Middle frontal gyrus (tissue), 1 donor: ENCODE data around the gene SNX9.
"Not testable (repeated sequence)": the region's sequence is repeated elsewhere in the genome, so short reads cannot be mapped to it uniquely, and the experiment has no call there.

Source experiments
- DNase-seq: peaks from one replicate; pipeline ENCODE4 v3.0.0-alpha.2; 2015; ENCODE audit warnings: low spot score; ENCODE audit errors: extremely low spot score

Gene SNX9

GRCh38 chr6:157884756-157885155, 61.7 kb downstream of the SNX9 start:
- no peak for DNase-seq

DNA sequence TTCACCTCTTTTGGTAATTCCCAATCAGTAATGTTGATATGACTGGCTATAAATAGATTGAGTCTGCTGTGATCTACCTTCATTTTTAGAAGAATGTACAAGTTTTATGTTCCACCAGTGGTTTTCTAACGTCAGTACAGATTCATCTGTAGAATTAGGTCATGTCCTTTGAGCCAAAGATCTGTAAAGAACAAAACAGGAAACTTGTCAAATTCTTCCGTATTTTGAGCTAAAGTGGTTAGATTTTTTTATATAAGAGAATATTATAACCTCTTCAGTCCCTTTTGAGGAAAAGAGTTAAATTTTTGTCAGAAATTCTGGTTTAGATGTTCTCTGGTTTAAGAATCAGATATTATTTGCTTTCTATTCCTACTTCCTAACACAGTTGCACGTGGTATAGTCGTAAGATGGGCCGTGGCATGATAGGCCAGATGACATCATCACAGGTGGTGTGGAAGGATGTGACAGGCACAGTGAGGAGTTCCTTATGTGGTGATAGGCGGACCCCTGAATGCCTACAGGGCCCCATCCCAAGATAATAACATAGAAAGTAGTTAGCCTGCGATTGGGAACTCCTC, 62.3 kb downstream of the SNX9 start:
- DNase-seq, result no peak

- no peak for DNase-seq
These were observed 62.8 kb downstream of the SNX9 start for GRCh38 chr6:157885876-157886275.

- DNase-seq, result no peak
These were observed 64.8 kb downstream of the SNX9 start for GRCh38 chr6:157887892-157888291.

GRCh38 chr6:157891544-157892362, 68.7 kb downstream of the SNX9 start:
- no peak for DNase-seq

DNA sequence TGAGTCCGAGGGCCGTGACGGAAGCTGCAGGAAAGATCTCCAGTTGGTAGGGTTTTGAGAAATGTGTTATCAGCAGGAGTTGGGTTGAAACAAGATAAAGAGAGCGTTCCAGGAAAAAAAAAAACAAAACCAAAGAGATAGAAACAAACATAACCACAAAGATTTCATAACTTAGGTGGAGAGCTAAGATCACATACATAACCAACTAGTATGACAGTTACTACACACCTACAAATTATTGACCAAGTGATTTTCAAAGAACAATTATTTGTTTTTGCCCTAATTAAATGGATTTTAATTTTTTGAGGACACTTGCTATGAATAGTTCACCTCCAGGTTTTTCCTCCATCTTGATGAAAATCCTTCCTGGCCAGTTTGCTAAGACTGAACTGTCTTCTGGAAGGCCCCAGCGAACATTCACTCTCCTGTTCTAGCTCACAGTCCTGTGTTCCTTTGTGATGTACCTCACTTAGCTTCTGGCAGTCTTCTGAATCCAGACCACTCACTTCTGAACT, 69.4 kb downstream of the SNX9 start:
- no peak for DNase-seq

- no peak for DNase-seq
These were observed 70.2 kb downstream of the SNX9 start for GRCh38 chr6:157893238-157893637.

- no peak for DNase-seq
These were observed 72.5 kb downstream of the SNX9 start for GRCh38 chr6:157895585-157895984.

DNA sequence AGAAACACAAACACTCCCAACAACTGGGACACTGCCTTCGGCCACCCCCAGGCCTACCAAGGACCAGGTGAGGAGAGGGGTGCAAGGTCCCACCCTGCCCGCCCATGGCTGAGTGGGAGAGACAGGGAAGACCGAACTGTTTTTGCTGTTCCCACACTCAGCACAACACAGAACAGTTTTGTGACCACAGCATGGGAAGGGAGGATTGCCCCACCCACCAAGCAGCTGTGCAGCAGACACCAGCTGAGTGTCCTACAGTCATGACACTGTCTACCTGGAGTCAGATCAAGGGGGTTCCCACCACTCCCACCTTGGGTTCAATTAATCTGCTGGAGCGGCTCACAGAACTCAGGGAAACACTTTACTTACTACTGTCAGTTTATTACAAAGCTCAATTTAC, 73.9 kb downstream of the SNX9 start:
- no peak for DNase-seq

DNA sequence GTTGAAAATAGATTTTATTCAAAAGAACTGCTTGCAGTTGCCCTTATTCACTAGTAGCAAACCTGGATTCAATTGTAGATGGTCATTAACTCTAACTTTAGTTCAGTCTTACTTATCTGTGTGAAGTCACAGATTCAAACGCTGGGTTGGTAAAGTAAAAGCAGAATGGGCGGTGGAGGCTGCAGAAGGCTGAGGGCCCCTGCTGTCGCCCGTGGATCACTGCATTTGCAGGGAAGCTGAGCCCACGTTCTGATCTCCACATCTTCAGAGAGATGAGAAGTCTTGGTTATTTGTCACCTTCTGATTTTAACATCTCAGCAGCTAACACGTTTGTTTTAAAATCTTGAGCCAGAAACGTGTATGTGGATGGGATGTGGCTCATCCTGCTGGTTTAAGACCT, 75.1 kb downstream of the SNX9 start:
- peak; percentile 18 for DNase-seq

DNA sequence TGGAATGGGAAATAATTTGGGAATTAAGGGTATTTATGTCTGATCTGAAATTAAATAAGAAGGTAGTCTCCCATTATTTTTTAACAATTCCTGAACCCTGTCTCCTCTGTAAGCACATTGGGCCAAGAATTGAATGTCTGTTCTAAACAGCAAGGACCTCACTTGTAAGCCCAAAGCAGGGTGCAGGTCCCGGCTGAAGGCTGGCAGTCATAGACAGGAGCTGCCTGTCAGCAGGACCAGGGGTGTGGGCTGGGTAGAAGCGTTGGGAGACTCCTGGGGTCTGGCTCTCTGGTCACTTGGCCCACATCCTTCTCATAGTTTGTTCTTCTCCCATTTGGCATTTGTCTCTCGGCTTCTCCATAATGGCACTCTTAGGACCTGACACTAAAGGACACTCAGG, 75.6 kb downstream of the SNX9 start:
- no peak for DNase-seq

GRCh38 chr6:157900262-157900661, 77.2 kb downstream of the SNX9 start:
- DNase-seq, result not testable (repeated sequence)

GRCh38 chr6:157900751-157901150, 77.7 kb downstream of the SNX9 start:
- DNase-seq, result not testable (repeated sequence)

GRCh38 chr6:157904999-157905398, 82.0 kb downstream of the SNX9 start:
- DNase-seq, result no peak

DNA sequence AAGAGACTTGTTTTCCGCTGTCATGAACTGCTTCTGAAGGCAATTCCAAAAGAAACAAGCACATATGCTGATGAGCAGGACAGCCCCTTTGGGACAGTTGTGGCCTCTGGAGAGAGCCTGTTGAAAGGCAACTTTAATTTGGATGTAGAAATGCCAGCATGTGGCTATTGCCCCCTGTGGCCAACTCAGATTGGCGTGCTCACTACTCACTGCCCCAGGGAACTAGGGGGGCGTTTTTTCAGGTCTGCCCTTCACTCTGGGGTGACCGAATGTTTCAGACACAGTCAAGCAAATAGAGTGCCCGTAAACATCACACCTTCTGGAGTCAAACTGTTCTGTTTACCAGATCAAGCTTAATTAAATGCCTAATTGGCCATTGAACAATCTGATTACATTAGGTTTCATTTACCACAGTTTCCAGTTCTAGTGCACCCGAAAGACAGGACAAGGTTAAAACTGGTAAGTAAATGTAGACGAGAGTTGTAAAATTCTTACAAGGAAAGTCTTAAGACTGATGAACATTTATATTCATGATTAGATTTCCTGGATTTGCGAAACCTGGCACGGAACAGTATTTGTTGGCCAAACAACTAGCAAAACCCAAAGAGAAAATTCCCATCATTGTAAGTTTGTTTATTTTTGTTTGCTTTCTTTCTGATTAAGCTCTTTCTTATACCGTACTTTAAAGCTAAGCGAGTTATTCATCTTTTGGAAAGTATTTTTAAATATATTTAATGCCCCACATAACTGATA, 82.7 kb downstream of the SNX9 start:
- no peak for DNase-seq

DNA sequence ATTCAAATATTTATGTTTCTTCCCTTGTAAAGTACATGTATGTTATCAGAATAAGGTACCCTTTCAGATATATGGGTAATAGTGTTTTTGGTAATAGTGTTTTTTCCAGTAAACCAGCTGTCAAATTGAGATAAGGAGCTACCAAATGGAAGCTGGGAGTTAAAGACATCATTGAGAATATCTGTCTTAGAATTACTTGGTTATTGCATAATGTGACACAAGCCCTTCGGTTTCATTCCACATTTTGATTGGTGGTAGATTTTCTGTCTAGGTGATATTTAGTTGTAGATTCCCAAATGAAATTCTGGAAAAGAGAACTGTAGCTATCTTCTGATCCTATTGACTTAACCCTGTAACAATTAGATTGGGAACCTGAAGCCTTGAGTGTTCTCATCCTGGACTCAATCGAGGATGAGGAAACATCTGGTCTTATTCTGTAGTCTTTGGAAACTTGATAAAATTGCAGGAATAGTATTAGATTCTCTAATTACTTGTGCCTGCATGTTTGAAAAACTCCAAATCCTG, 83.6 kb downstream of the SNX9 start:
- no peak for DNase-seq

DNA sequence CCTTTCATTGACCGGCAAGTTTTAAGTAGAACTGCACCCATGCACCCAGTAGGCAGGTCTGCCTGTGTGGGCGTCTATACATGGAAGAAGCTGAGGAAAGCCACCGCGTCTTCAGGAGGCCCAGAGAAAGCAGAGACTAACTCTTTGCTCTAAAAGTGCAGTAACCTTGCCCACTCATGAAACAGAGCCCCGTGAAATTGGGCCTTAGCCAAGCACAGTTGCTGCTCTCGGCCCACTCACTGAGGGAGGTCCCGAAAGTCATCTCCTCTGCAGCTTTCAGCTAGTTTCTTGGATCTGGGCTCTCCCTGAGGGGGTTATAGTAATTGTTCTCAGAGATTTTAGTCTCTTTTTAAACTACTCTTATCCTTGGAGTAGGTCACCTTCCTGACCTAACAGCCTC, 84.6 kb downstream of the SNX9 start:
- no peak for DNase-seq

DNA sequence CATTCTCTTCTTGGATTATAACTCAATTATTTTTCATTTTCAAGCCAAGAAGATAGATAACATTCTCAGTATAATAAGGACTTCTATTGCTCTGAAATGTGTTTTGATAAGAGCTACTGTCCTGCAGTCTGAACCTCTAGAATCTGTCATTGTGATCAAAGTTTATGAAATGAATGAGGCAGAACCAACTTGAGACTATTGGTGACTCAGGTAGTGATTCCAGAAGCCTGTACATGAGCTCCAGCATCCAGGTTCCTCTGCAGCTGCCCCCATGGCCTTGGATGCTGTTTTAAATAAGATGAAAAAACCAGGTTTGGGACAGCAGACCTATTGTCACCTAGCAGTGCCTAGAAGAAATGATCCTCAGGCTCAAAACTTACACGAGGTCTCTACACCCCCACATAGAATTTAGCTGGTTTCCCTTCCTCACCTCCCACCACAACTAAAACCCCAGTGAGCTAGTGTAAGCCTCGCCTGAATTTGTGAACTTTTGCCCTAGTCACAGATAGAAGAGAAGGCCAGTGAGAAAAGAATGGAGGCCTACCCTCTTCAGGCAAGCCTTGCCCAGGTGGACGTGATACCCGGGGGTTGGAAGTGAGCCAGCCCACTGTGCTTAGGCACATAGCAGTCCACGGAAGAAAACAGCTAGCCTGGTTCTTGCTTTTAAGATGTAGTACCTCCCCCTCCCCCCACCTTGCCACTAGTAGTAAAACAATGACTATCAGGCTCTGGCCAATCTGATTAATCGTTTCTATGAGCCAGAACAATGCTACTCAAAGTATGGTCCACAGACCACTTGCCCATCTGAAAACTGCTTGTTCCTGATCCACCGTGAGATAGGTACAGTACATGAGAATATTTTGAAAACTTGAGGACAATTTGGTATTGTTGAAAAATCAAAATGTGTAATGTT, 85.6 kb downstream of the SNX9 start:
- DNase-seq, result no peak

DNA sequence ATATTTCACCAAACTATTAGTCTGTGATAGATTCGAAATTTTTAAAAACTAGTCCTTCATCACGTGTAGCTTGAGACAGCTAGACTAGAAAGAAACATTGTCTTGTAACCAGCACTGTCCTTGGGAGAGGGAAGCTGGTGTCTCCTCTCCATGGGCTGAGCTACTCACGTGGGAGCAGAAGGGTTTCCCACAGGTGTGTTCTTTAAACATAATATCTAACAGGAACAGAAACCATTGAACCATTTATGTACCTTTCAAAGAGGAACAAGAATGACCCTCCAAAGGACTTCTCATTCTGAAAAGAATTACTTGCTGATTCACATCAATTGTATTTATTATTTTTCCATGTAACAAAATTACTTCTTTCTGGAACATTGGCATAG, 86.2 kb downstream of the SNX9 start:
- DNase-seq, result no peak

DNA sequence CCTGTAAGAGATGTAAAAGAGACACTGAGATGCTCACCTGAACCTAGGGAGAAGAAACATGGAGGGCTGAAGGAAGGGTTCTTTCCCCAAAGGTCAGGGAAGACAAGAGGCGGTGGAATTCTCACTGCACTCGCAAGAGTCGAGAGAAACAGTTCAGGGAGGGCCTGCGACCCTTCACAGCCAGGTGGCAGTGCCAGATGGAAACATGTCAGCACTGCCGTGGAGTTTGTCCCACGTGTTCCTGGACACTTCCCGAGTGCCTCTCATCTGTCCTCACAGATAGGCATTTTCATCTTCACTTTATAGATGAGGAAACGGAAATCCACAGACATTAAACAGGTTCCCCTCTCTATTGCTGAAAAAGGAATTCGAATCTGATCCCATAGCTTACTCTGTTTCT, 88.2 kb downstream of the SNX9 start:
- DNase-seq, result no peak

- DNase-seq, result no peak
These were observed 88.7 kb downstream of the SNX9 start for GRCh38 chr6:157911786-157912185.
